IMR-90 (cell line): ENCODE measurements around the gene PRKAG3. TPM values are rescaled to one million over a fixed set of nuclear protein-coding genes. Genes with fewer than 3 reads are reported as not detected.

ENCODE experiments used
- ATAC-seq: fragments of 200-7000 bp; cut with Tn5 transposase; 2 replicates; pipeline ENCODE4 v1.9.1; 2020; ENCODE audit warnings: low read depth, mild to moderate bottlenecking, moderate library complexity
- BruUV-seq: library from RNA; stranded (reverse); fragments of 400-500 nt; replicated peaks from 2 replicates; lab custom pipeline; 2021; lab: Mats Ljungman, UMichigan
- CTCF ChIA-PET: fragments of 300-600 bp; formaldehyde crosslinking; extraction: SDS; loops from one replicate; lab custom pipeline; 2021; ENCODE audit warnings: antibody characterized with exemption; lab: Yijun Ruan, JAX
- POLR2A ChIA-PET: fragments of 300-600 bp; sonication (Branson Sonifier 250); formaldehyde crosslinking; loops from one replicate; lab custom pipeline; 2022; ENCODE audit warnings: antibody characterized with exemption; ENCODE audit not compliant: unreplicated experiment; lab: Charles Lee
- DNase-seq: peaks from one replicate; pipeline ENCODE4 v3.0.0; 2013
- H2AFZ ChIP-seq: replicated peaks from 2 replicates; pipeline ENCODE3; 2013; ENCODE audit warnings: low read length, mild to moderate bottlenecking; ENCODE audit not compliant: poor library complexity
- H2AK5ac ChIP-seq: 2 replicates; pipeline ENCODE4 v1.6.1; 2013; ENCODE audit warnings: low read depth, low read length, inconsistent platforms
- H2AK9ac ChIP-seq: replicated peaks from 2 replicates; pipeline ENCODE3; 2013; ENCODE audit warnings: mild to moderate bottlenecking, low read depth, low read length, moderate library complexity; ENCODE audit not compliant: poor library complexity
- H2BK120ac ChIP-seq: 2 replicates; pipeline ENCODE4 v1.6.1; 2013; ENCODE audit warnings: low read depth, low read length, inconsistent platforms
- H2BK15ac ChIP-seq: 3 replicates; pipeline ENCODE4 v1.6.1; 2013; ENCODE audit warnings: low read depth, low read length, inconsistent platforms
- H2BK20ac ChIP-seq: 2 replicates; pipeline ENCODE4 v1.6.1; 2013; ENCODE audit warnings: low read depth, mild to moderate bottlenecking, inconsistent platforms, low read length, moderate library complexity
- H2BK5ac ChIP-seq: 2 replicates; pipeline ENCODE4 v1.6.1; 2013; ENCODE audit warnings: mild to moderate bottlenecking, low read depth, low read length, inconsistent platforms; ENCODE audit not compliant: poor library complexity, severe bottlenecking
- H3K14ac ChIP-seq: replicated peaks from 2 replicates; pipeline ENCODE4 v1.6.1; 2013; ENCODE audit warnings: low read depth, low read length, inconsistent platforms
- H3K18ac ChIP-seq: 2 replicates; pipeline ENCODE4 v1.6.1; 2013; ENCODE audit warnings: low read depth, low read length, control low read depth
- H3K23ac ChIP-seq: 2 replicates; pipeline ENCODE4 v1.6.1; 2013; ENCODE audit warnings: low read depth, low read length, inconsistent platforms
- H3K27ac ChIP-seq: 2 replicates; pipeline ENCODE4 v1.5.1; 2013; ENCODE audit warnings: mild to moderate bottlenecking, control low read depth, low read length; ENCODE audit not compliant: insufficient read depth
- H3K27me3 ChIP-seq: 2 replicates; pipeline ENCODE4 v1.6.1; 2013; ENCODE audit warnings: low read length; ENCODE audit not compliant: control insufficient read depth, insufficient read depth
- H3K36me3 ChIP-seq: 2 replicates; pipeline ENCODE4 v1.6.1; 2013; ENCODE audit warnings: low read length, mixed read lengths; ENCODE audit not compliant: control insufficient read depth, insufficient read depth
- H3K4ac ChIP-seq: 2 replicates; pipeline ENCODE4 v1.6.1; 2013; ENCODE audit warnings: low read depth, low read length, inconsistent platforms
- H3K4me1 ChIP-seq: 2 replicates; pipeline ENCODE4 v1.6.1; 2013; ENCODE audit warnings: low read length, mixed read lengths; ENCODE audit not compliant: control insufficient read depth, insufficient read depth
- H3K4me2 ChIP-seq: 2 replicates; pipeline ENCODE4 v1.6.1; 2013; ENCODE audit warnings: low read depth, mild to moderate bottlenecking, control low read depth, low read length, moderate library complexity
- H3K4me3 ChIP-seq: 2 replicates; pipeline ENCODE4 v1.5.1; 2013; ENCODE audit warnings: low read depth, mild to moderate bottlenecking, control low read depth, low read length, moderate library complexity; ENCODE audit not compliant: insufficient read depth
- H3K56ac ChIP-seq: 2 replicates; pipeline ENCODE4 v1.6.1; 2013; ENCODE audit warnings: low read length, inconsistent platforms; ENCODE audit not compliant: insufficient read depth; ENCODE audit errors: extremely low read depth
- H3K79me1 ChIP-seq, 2 experiments: 2 replicates each; pipeline ENCODE4 v1.6.1; 2013; ENCODE audit warnings: low read length in 2 of 2, inconsistent platforms in 1 of 2, low read depth in 1 of 2
- H3K9ac ChIP-seq: 2 replicates; pipeline ENCODE4 v1.6.1; 2013; ENCODE audit warnings: low read depth, low read length, control low read depth
- H3K9me1 ChIP-seq: 2 replicates; pipeline ENCODE4 v1.6.1; 2013; ENCODE audit warnings: low read length, inconsistent platforms; ENCODE audit not compliant: insufficient read depth
- H3K9me3 ChIP-seq: 2 replicates; pipeline ENCODE4 v1.6.1; 2013; ENCODE audit warnings: low read length; ENCODE audit not compliant: control insufficient read depth, insufficient read depth
- H4K20me1 ChIP-seq: 2 replicates; pipeline ENCODE4 v1.6.1; 2013; ENCODE audit warnings: low read length, inconsistent platforms; ENCODE audit not compliant: insufficient read depth
- H4K5ac ChIP-seq: 2 replicates; pipeline ENCODE4 v1.6.1; 2013; ENCODE audit warnings: mild to moderate bottlenecking, low read depth, low read length, control low read depth
- H4K8ac ChIP-seq, 2 experiments: 2 replicates each; pipeline ENCODE4 v1.6.1; 2013; ENCODE audit warnings: low read depth in 2 of 2, low read length in 2 of 2, control low read depth in 1 of 2, inconsistent platforms in 1 of 2
- H4K91ac ChIP-seq: 2 replicates; pipeline ENCODE4 v1.6.1; 2013; ENCODE audit warnings: low read depth, low read length, inconsistent platforms; ENCODE audit not compliant: insufficient read depth
- RAD21 ChIP-seq: IDR thresholded peaks from 2 replicates; pipeline ENCODE4 v1.6.1; 2012; ENCODE audit warnings: low read length, improper control_type of control experiment
- WGBS, 2 experiments: methylation state at CpG; one replicate each; pipeline versions ENCODE4 v1.1.5 to v1.1.7; 2013; ENCODE audit warnings: missing lambda C conversion rate in 2 of 2; ENCODE audit not compliant: insufficient read length in 1 of 2; ENCODE audit errors: extremely low coverage in 2 of 2; 5-methylcytosine and 5-hydroxymethylcytosine counted together
- dilution Hi-C: fragments of 300-500 bp; cut with HindIII; formaldehyde crosslinking; loops from one replicate; pipeline ENCODE4 v1.14.3; 2018; ENCODE audit warnings: low sequenced_read_pairs; ENCODE audit not compliant: unreplicated experiment
- in situ Hi-C: fragments of 300-500 bp; cut with MboI; formaldehyde crosslinking; loops from 3 replicates; pipeline ENCODE4 v1.14.3; 2019; ENCODE audit warnings: low sequenced_read_pairs, inconsistent platforms, mixed read lengths
- intact Hi-C: fragments of 100-400 bp; cut with micrococcal nuclease; formaldehyde crosslinking; loops from 2 replicates; pipeline ENCODE4 v1.10.0; 2022
- polyA plus RNA-seq, 3 experiments: library from polyadenylated mRNA; depleted of rRNA; stranded (reverse); fragments of >200 nt; gene quantifications; 2 replicates each; pipeline ENCODE4 v1.2.3, GENCODE V29; 2012; ENCODE audit warnings: low replicate concordance in 1 of 3
- total RNA-seq: library from RNA; depleted of rRNA; stranded (reverse); fragments of >200 nt; gene quantifications from 2 replicates; pipeline ENCODE4 v1.2.3, GENCODE V29; 2012
- TF ChIP-seq, protein P1 (sequence below): fragments of 150-350 bp; IDR thresholded peaks from 2 replicates; pipeline ENCODE4 v1.6.1; 2016; ENCODE audit warnings: low read depth, mild to moderate bottlenecking, low read length, moderate library complexity, borderline replicate concordance

The PRKAG3 gene
- total and polyA plus RNA-seq, 2 of the 4 experiments (the other 2 are of a cell fraction): not detected

DNA sequence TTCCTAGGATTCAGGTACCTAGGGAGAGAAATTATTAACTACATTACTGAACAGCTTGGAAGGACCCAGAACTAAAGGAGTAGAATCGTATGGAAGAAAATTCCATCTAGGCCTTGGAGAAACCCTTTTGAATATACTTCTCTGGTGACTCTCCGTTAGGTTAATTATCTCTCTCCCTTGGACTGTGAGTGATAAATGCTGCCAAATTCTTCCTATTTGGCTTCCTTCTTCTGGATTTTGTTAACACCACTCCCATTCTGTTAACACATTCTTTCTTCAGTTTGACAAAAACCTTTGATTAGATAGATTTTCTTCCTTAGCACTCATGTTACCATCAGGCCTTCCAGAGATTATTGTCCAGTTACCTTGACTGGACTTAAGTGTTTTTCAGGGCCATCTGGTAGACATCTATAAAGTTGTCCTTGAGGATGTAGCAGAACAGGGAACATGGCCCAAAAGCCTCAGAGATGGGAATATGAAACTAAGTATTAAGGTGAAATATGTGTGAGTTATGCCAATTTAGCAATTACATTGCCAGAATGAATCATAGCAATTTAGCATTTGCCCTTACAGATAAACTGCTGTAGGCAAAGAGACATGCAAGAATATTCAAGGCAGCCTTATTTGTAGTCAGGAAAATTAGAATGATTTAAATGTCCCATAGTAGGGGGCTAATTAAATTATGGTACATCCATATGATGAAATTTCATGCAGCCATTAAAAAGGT, 42.9 kb downstream of the PRKAG3 start:
- Histone ChIP-seq H3K23ac (no peak overlapping the region), H2BK20ac (no peak overlapping the region), H3K4me1 (peaks cover 3% of the 10 kb centered on the region; the same call in 1 of the 2 replicates), H2BK15ac (no peak overlapping the region), H2BK120ac (no peak overlapping the region), H3K27me3 (no peaks in the 10 kb centered on the region), H3K4ac (no peak overlapping the region), H4K91ac (no peak overlapping the region), H2BK5ac (no peak overlapping the region), H2AFZ (no peak overlapping the region), H2AK5ac (no peak overlapping the region), H3K4me2 (no peak overlapping the region), H2AK9ac (no peak overlapping the region), H3K18ac (no peak overlapping the region), H3K79me1 (no peaks in the 10 kb centered on the region; a peak in 1 of 4 replicates), H3K27ac (no peak overlapping the region), H3K36me3 (no peaks in the 10 kb centered on the region), H3K9me1 (no peaks in the 10 kb centered on the region), H3K4me3 (no peak overlapping the region), H3K9ac (no peak overlapping the region), H3K14ac (no peak overlapping the region), H4K8ac (no peak overlapping the region), H4K5ac (no peak overlapping the region), H3K56ac (no peak overlapping the region), H3K9me3 (peaks cover 4% of the 10 kb centered on the region; the same call in 1 of the 2 replicates), H4K20me1 (no peaks in the 10 kb centered on the region)
- ChIA-PET POLR2A (no interaction called here), CTCF (no interaction called here)
- no CpG with 5 or more reads among the region's 2 CpGs for WGBS, 2 experiments
- no TSS peak for BruUV-seq
- intact Hi-C loops: no loop called here
- TF ChIP-seq, protein P1, sequence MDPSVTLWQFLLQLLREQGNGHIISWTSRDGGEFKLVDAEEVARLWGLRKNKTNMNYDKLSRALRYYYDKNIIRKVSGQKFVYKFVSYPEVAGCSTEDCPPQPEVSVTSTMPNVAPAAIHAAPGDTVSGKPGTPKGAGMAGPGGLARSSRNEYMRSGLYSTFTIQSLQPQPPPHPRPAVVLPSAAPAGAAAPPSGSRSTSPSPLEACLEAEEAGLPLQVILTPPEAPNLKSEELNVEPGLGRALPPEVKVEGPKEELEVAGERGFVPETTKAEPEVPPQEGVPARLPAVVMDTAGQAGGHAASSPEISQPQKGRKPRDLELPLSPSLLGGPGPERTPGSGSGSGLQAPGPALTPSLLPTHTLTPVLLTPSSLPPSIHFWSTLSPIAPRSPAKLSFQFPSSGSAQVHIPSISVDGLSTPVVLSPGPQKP: no peak
- TF ChIP-seq RAD21: no peak
- ATAC-seq (no peak), DNase-seq (no peak)
- dilution Hi-C loops: no loop called here
- in situ Hi-C loops: no loop called here
